DND-41 (cell line): ENCODE measurements around the gene CGB3.
"Not testable (repeated sequence)": the region's sequence is repeated elsewhere in the genome, so short reads cannot be mapped to it uniquely, and the experiment has no call there.

Source experiments
- ATAC-seq: fragments of 200-7000 bp; cut with Tn5 transposase; 3 replicates; pipeline ENCODE4 v1.9.1; 2021; ENCODE audit warnings: low read depth; ENCODE audit not compliant: insufficient read depth
- DNase-seq: peaks from one replicate; pipeline ENCODE4 v3.0.0-alpha.2; 2020
- H2AFZ ChIP-seq: 2 replicates; pipeline ENCODE4 v1.6.0; 2012; ENCODE audit warnings: low read depth, low read length
- H3K27ac ChIP-seq: 2 replicates; pipeline ENCODE4 v1.5.1; 2012; ENCODE audit warnings: low read length, inconsistent platforms
- H3K27me3 ChIP-seq: fragments of 200-600 bp; sonication (generic); 2 replicates; pipeline ENCODE4 v1.6.0; 2012; ENCODE audit warnings: low read length, mild to moderate bottlenecking, inconsistent platforms; ENCODE audit not compliant: insufficient read depth, poor library complexity
- H3K36me3 ChIP-seq: 2 replicates; pipeline ENCODE4 v1.5.1; 2012; ENCODE audit warnings: low read length, inconsistent platforms; ENCODE audit not compliant: insufficient read depth
- H3K4me1 ChIP-seq: 2 replicates; pipeline ENCODE4 v1.5.1; 2012; ENCODE audit warnings: mild to moderate bottlenecking, low read length; ENCODE audit not compliant: insufficient read depth
- H3K4me2 ChIP-seq: 2 replicates; pipeline ENCODE4 v1.6.0; 2012; ENCODE audit warnings: mild to moderate bottlenecking, moderate library complexity, low read length, inconsistent platforms; ENCODE audit not compliant: insufficient read depth
- H3K4me3 ChIP-seq, 2 experiments: fragments of 200-600 bp in 1 of 2; shearing (Covaris generic) in 1 of 2; 2 replicates each; pipeline ENCODE4 v1.5.1; 2012 to 2016; ENCODE audit warnings: inconsistent platforms in 2 of 2, low read length in 2 of 2, mild to moderate bottlenecking in 2 of 2, low read depth in 1 of 2, moderate library complexity in 1 of 2
- H3K79me2 ChIP-seq: 2 replicates; pipeline ENCODE4 v1.6.0; 2012; ENCODE audit warnings: low read length, inconsistent platforms; ENCODE audit not compliant: insufficient read depth
- H3K9ac ChIP-seq: 2 replicates; pipeline ENCODE4 v1.6.0; 2012; ENCODE audit warnings: low read depth, mild to moderate bottlenecking, inconsistent platforms, low read length, moderate library complexity
- H3K9me3 ChIP-seq: 2 replicates; pipeline ENCODE4 v1.5.1; 2012; ENCODE audit warnings: low read length, moderate library complexity, mild to moderate bottlenecking, inconsistent platforms; ENCODE audit not compliant: insufficient read depth, severe bottlenecking
- H4K20me1 ChIP-seq: 2 replicates; pipeline ENCODE4 v1.6.0; 2012; ENCODE audit warnings: low read length; ENCODE audit not compliant: insufficient read depth
- CTCF ChIP-seq: IDR thresholded peaks from 2 replicates; pipeline ENCODE4 v1.5.1; 2012; ENCODE audit warnings: borderline replicate concordance, low read length, moderate library complexity, mild to moderate bottlenecking; ENCODE audit not compliant: poor library complexity, severe bottlenecking; ENCODE audit errors: extremely low read depth
- EZH2 ChIP-seq: IDR thresholded peaks from 3 replicates; pipeline ENCODE4 v1.6.1; 2012; ENCODE audit warnings: borderline replicate concordance, low read depth, mild to moderate bottlenecking, moderate library complexity, low read length, inconsistent platforms; ENCODE audit not compliant: severe bottlenecking

CGB3 gene

DNA sequence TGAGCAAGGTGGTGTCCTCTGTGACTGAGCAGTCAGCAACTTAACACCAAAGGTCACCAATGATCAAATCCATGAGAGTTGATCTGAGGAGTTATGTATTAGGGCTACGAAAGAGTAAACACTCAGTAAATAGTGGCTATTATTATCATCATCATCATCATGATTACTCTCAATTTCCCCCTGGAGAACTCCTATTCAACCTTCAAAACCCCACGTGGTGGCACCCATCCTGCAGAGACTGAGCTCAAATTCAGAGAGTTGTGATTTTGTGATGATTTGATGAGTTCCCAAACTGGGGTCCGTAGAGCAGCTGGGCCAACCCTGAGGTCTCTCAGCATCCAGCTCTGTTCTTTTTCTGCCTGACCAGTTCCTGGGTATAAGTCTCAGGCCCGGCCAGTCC is 25.7 kb upstream of the CGB3 start:
- not testable (repeated sequence) for ATAC-seq, H3K4me2 ChIP-seq, H3K9ac ChIP-seq, H2AFZ ChIP-seq, H4K20me1 ChIP-seq, DNase-seq, H3K27ac ChIP-seq, H3K4me3 ChIP-seq, H3K27me3 ChIP-seq, H3K4me1 ChIP-seq, H3K36me3 ChIP-seq, H3K9me3 ChIP-seq, H3K79me2 ChIP-seq

GRCh38 chr19:49049011-49049410 is 24.9 kb upstream of the CGB3 start, which contains the start of gene CGB8:
Gene CGB8, minus strand, starts transcription at chr19:49049111. Its CDS starts 372 bp downstream, at chr19:49048739.
- H3K4me3 ChIP-seq, H3K4me2 ChIP-seq, H4K20me1 ChIP-seq, H3K9ac ChIP-seq, H2AFZ ChIP-seq, H3K4me1 ChIP-seq, H3K36me3 ChIP-seq, H3K9me3 ChIP-seq, H3K79me2 ChIP-seq, DNase-seq, H3K27me3 ChIP-seq, ATAC-seq, H3K27ac ChIP-seq: not testable (repeated sequence)

DNA sequence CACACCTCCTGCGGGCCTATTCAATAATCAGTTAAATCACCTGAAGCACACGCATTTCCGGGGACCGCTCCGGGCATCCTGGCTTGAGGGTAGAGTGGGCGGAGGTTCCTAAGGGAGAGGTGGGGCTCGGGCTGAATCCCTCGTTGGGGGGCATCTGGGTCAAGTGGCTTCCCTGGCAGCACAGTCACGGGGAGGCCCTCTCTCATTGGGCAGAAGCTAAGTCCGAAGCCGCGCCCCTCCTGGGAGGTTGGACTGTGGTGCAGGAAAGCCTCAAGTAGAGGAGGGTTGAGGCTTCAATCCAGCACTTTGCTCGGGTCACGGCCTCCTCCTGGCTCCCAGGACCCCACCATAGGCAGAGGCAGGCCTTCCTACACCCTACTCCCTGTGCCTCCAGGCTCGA is 19.4 kb upstream of the CGB3 start, which contains the start of gene CGB5:
TSS of gene CGB5 (plus strand) at position 301 of the 400 bp plus-strand sequence. CDS start 362 bp downstream, outside the sequence.
- H3K9ac ChIP-seq, H3K4me3 ChIP-seq, H3K9me3 ChIP-seq, ATAC-seq, H2AFZ ChIP-seq, H3K4me1 ChIP-seq, H3K36me3 ChIP-seq, DNase-seq, H3K27me3 ChIP-seq, H4K20me1 ChIP-seq, H3K27ac ChIP-seq, H3K4me2 ChIP-seq, H3K79me2 ChIP-seq: not testable (repeated sequence)

DNA sequence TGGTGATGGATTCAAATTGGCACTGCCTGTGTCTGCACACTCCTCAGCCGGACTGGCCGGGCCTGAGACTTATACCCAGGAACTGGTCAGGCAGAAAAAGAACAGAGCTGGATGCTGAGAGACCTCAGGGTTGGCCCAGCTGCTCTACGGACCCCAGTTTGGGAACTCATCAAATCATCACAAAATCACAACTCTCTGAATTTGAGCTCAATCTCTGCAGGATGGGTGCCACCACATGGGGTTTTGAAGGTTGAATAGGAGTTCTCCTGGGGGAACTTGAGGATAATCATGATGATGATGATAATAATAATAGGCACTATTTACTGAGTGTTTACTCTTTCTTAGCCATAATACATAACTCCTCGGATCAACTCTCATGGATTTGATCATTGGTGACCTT is 18.5 kb upstream of the CGB3 start:
- H3K4me1 ChIP-seq, H3K4me2 ChIP-seq, H3K4me3 ChIP-seq, DNase-seq, H4K20me1 ChIP-seq, H3K79me2 ChIP-seq, ATAC-seq, H3K9me3 ChIP-seq, H3K36me3 ChIP-seq, H2AFZ ChIP-seq, H3K27ac ChIP-seq, H3K27me3 ChIP-seq, H3K9ac ChIP-seq: not testable (repeated sequence)

- Histone ChIP-seq H3K4me2 (no peak overlapping the region), H3K36me3 (no peaks in the 10 kb centered on the region), H3K79me2 (no peaks in the 10 kb centered on the region), H3K4me3 (no peak overlapping the region), H3K4me1 (no peaks in the 10 kb centered on the region), H2AFZ (no peak overlapping the region), H3K9me3 (no peaks in the 10 kb centered on the region), H3K27me3 (no peaks in the 10 kb centered on the region), H3K9ac (no peak overlapping the region), H3K27ac (no peak overlapping the region), H4K20me1 (no peaks in the 10 kb centered on the region)
- no peak for ATAC-seq
- DNase-seq: no peak
- no peak for TF ChIP-seq CTCF
- TF ChIP-seq EZH2: no peak
Measured at GRCh38 chr19:49042177-49042576, 18.0 kb upstream of the CGB3 start.

DNA sequence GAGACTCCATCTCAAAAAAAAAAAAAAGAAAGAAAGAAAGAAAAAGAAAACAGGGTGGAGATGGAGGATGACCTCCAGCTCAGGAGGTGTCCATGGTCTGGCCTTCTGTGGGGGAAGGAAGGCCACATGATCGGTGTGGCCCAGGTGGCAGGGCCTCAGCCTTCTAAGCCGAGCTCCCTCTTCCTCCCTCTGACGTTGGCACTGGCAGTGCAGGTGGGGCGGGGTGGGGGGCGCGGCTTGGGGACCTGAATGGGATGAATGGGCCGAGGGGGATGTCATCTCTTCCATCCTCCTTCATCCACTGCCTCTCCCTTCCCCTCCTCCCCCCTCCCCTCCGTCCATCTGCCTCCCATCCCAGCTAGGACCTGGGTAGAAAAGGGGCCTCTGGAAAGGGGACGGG is 15.6 kb upstream of the CGB3 start:
- not testable (repeated sequence) for DNase-seq, H3K27ac ChIP-seq, H2AFZ ChIP-seq, H4K20me1 ChIP-seq, H3K4me2 ChIP-seq, H3K9me3 ChIP-seq, H3K36me3 ChIP-seq, ATAC-seq, H3K4me1 ChIP-seq, H3K9ac ChIP-seq, H3K79me2 ChIP-seq, H3K4me3 ChIP-seq, H3K27me3 ChIP-seq

GRCh38 chr19:49038557-49039276 is 14.6 kb upstream of the CGB3 start:
- not testable (repeated sequence) for H3K79me2 ChIP-seq, H3K9me3 ChIP-seq, ATAC-seq, H3K4me1 ChIP-seq, H2AFZ ChIP-seq, H3K27ac ChIP-seq, H4K20me1 ChIP-seq, DNase-seq, H3K36me3 ChIP-seq, H3K4me3 ChIP-seq, H3K9ac ChIP-seq, H3K4me2 ChIP-seq, H3K27me3 ChIP-seq
